Measurements from ENCODE around the gene EIF4B. TPM values are rescaled to one million over a fixed set of nuclear protein-coding genes. Genes with fewer than 3 reads are reported as not detected.
"Not testable (repeated sequence)": the region's sequence is repeated elsewhere in the genome, so short reads cannot be mapped to it uniquely, and the experiment has no call there.

EIF4B gene
- total RNA-seq, 3 donors from 2014 or later, result 341 to 535 (median 345) TPM

DNA sequence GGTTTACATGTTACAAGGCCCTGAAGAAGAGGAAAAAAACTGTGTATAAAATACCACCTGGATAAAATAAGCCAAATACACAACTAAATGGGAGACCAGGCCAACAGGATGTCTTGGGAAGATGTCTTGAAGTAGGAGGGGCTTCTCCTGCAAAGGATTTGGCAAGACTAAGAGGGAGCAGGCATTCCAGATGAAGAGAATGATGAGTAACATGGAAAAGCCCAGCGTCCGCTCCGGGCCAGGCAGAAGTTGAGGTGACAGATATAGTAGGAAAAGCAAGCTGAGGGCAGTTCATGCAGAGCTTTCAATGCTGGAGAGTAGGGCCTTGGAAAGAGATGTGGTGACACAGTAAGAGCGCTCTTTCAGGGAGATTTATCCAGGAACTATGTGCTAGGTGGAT lies 16.1 kb upstream of the EIF4B start:
- TF ChIP-seq, protein P1, sequence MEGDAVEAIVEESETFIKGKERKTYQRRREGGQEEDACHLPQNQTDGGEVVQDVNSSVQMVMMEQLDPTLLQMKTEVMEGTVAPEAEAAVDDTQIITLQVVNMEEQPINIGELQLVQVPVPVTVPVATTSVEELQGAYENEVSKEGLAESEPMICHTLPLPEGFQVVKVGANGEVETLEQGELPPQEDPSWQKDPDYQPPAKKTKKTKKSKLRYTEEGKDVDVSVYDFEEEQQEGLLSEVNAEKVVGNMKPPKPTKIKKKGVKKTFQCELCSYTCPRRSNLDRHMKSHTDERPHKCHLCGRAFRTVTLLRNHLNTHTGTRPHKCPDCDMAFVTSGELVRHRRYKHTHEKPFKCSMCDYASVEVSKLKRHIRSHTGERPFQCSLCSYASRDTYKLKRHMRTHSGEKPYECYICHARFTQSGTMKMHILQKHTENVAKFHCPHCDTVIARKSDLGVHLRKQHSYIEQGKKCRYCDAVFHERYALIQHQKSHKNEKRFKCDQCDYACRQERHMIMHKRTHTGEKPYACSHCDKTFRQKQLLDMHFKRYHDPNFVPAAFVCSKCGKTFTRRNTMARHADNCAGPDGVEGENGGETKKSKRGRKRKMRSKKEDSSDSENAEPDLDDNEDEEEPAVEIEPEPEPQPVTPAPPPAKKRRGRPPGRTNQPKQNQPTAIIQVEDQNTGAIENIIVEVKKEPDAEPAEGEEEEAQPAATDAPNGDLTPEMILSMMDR (IDR thresholded peaks at IDR 0.05), result no peak
- peak in 1 of 3 donors; percentile 2 for DNase-seq
- Histone ChIP-seq H3K4me1 (ENCODE audit: low read depth) (peaks cover 31% of the 10 kb centered on the region), H3K4me3 (no peak overlapping the region), H3K36me3 (ENCODE audit: low read depth) (no peaks in the 10 kb centered on the region), H3K9me3 (no peaks in the 10 kb centered on the region)
- intact Hi-C loops (cut with DNase I, micrococcal nuclease), result no loop called here
- no peak for ATAC-seq

DNA sequence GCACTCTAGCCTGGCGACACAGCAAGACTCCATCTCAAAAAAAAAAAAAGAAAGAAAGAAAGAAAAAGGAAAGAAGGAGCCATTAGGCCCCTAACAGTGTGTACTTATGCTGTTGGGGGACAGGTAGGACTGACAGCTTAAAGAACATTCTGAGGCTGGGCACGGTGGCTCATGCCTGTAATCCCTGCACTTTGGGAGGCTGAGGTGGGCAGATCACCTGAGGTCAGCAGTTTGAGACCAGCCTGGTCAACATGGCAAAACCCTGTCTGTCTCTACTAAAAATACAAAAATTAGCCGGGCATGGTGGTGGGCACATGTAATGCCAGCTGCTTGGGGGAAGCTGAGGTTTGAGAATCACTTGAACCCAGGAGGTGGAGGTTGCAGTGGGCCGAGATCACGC lies 14.0 kb upstream of the EIF4B start:
- H3K4me3 ChIP-seq; H3K36me3 ChIP-seq (ENCODE audit: low read depth); intact Hi-C loops (cut with DNase I, micrococcal nuclease); H3K9me3 ChIP-seq; ATAC-seq: not testable (repeated sequence)
- H3K4me1 ChIP-seq (ENCODE audit: low read depth), result peaks cover 31% of the 10 kb centered on the region
- DNase-seq, result peak in 1 of 3 donors; percentile 16

GRCh38 chr12:52992699-52993557 lies 13.3 kb upstream of the EIF4B start:
- Histone ChIP-seq H3K4me1 (ENCODE audit: low read depth) (peaks cover 31% of the 10 kb centered on the region), H3K4me3 (no peak overlapping the region), H3K9me3 (no peaks in the 10 kb centered on the region), H3K36me3 (ENCODE audit: low read depth) (no peaks in the 10 kb centered on the region)
- ATAC-seq, result peak; percentile 90
- DNase-seq, result peak in 2 of 3 donors; percentile 49 to 74
- intact Hi-C loops (cut with DNase I, micrococcal nuclease), result no loop called here
- TF ChIP-seq, protein P1 (IDR thresholded peaks at IDR 0.05), result no peak

GRCh38 chr12:52993558-52993869 lies 12.7 kb upstream of the EIF4B start:
- no peaks in the 10 kb centered on the region for H3K36me3 ChIP-seq (ENCODE audit: low read depth)
- ATAC-seq (peak; percentile 11), DNase-seq (no peak)
- no peaks in the 10 kb centered on the region for H3K9me3 ChIP-seq
- H3K4me3 ChIP-seq, result no peak overlapping the region
- intact Hi-C loops (cut with DNase I, micrococcal nuclease), result no loop called here
- TF ChIP-seq, protein P1 (IDR thresholded peaks at IDR 0.05), result no peak
- peaks cover 31% of the 10 kb centered on the region for H3K4me1 ChIP-seq (ENCODE audit: low read depth)

- Histone ChIP-seq H3K36me3 (ENCODE audit: low read depth) (no peaks in the 10 kb centered on the region), H3K9me3 (no peaks in the 10 kb centered on the region), H3K4me1 (ENCODE audit: low read depth) (peaks cover 20% of the 10 kb centered on the region), H3K4me3 (no peak overlapping the region)
- intact Hi-C loops (cut with DNase I, micrococcal nuclease), result no loop called here
- DNase-seq (no peak), ATAC-seq (no peak)
- TF ChIP-seq, protein P1 (IDR thresholded peaks at IDR 0.05), result no peak
Observed at GRCh38 chr12:53004178-53004577, 2.1 kb upstream of the EIF4B start.

DNA sequence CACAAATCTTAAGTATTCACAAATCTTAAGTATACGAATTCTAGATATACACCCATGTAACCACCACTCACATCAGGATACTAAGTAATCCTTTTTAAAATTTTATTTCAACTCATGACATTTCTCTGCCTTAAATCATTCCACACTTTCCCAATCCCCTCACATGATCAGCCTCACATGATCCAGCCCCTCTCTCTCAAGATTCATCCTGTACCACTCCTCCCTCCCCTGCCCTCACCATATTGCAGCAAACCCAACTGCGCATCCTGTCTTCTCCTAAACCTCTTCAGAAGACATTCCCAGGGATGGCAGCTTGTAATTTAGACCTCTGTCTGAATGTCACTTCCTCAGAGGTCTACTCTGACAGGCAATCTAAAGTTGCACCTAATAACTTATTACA lies 1.7 kb upstream of the EIF4B start:
- Histone ChIP-seq H3K4me1 (ENCODE audit: low read depth) (peaks cover 23% of the 10 kb centered on the region), H3K9me3 (no peaks in the 10 kb centered on the region), H3K4me3 (no peak overlapping the region), H3K36me3 (ENCODE audit: low read depth) (no peaks in the 10 kb centered on the region)
- TF ChIP-seq, protein P1 (IDR thresholded peaks at IDR 0.05), result no peak
- no peak for ATAC-seq
- intact Hi-C loops (cut with DNase I, micrococcal nuclease), result no loop called here
- DNase-seq, result no peak

Data from mucosa of descending colon (tissue), 3 donors.